Esophagus squamous epithelium (tissue), 4 donors: ENCODE measurements around the gene ENPP3.

Experiments
- POLR2A ChIP-seq, 4 donors: fragments of 450-650 bp; IDR thresholded peaks; one replicate each; pipeline ENCODE4 v1.6.1; 2017; ENCODE audit warnings: antibody characterized with exemption in 4 of 4, mild to moderate bottlenecking in 4 of 4, moderate library complexity in 3 of 4
- TF ChIP-seq, protein P1 (sequence below), 6 experiments: fragments of 450-650 bp in 4 of 6; fragments of 200-600 bp in 2 of 6; sonication (generic) in 2 of 6; IDR thresholded peaks; one replicate each; pipeline ENCODE4 v1.5.1; 2016 to 2019; ENCODE audit warnings: antibody characterized with exemption in 6 of 6, mild to moderate bottlenecking in 4 of 6, moderate library complexity in 4 of 6

- TF ChIP-seq, protein P1, sequence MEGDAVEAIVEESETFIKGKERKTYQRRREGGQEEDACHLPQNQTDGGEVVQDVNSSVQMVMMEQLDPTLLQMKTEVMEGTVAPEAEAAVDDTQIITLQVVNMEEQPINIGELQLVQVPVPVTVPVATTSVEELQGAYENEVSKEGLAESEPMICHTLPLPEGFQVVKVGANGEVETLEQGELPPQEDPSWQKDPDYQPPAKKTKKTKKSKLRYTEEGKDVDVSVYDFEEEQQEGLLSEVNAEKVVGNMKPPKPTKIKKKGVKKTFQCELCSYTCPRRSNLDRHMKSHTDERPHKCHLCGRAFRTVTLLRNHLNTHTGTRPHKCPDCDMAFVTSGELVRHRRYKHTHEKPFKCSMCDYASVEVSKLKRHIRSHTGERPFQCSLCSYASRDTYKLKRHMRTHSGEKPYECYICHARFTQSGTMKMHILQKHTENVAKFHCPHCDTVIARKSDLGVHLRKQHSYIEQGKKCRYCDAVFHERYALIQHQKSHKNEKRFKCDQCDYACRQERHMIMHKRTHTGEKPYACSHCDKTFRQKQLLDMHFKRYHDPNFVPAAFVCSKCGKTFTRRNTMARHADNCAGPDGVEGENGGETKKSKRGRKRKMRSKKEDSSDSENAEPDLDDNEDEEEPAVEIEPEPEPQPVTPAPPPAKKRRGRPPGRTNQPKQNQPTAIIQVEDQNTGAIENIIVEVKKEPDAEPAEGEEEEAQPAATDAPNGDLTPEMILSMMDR (IDR thresholded peaks at IDR 0.05) = no peak
- no peak for TF ChIP-seq POLR2A (IDR thresholded peaks at IDR 0.05)
Measured at GRCh38 chr6:131638013-131638412, 911 bp downstream of the ENPP3 start.
